K562 (cell line): ENCODE results near the gene RAP1GAP2. TPM values are rescaled to one million over a fixed set of nuclear protein-coding genes. Genes with fewer than 3 reads are reported as not detected.

Experiments
- CBX2 ChIP-seq: fragments of 200-600 bp; sonication (generic); IDR thresholded peaks from one replicate; pipeline ENCODE4 v1.6.1; 2012; ENCODE audit warnings: mild to moderate bottlenecking, low read length, inconsistent platforms; ENCODE audit not compliant: insufficient read depth, poor library complexity, severe bottlenecking
- CHD1 ChIP-seq: fragments of 200-600 bp; sonication (generic); IDR thresholded peaks from one replicate; pipeline ENCODE4 v1.6.1; 2012; ENCODE audit warnings: mild to moderate bottlenecking, moderate library complexity, low read length, inconsistent platforms
- CSDE1 ChIP-seq, 2 experiments: fragments of 450-650 bp; IDR thresholded peaks; 2 replicates each; pipeline ENCODE4 v1.6.1; 2016; ENCODE audit warnings: mild to moderate bottlenecking in 1 of 2
- EHMT2 ChIP-seq: fragments of 450-650 bp; IDR thresholded peaks from 2 replicates; pipeline ENCODE4 v1.6.1; 2018; ENCODE audit warnings: antibody characterized with exemption
- FIP1L1 ChIP-seq: fragments of 200-400 bp; formaldehyde crosslinking; IDR thresholded peaks from 2 replicates; pipeline ENCODE4 v1.6.1; 2018; ENCODE audit warnings: mild to moderate bottlenecking, low read depth, low read length; ENCODE audit not compliant: poor library complexity, severe bottlenecking
- FOXK1 ChIP-seq: sonication (generic); formaldehyde crosslinking; IDR thresholded peaks from 2 replicates; pipeline ENCODE4 v1.8.0; 2022; ENCODE audit warnings: missing genetic modification reagents, mild to moderate bottlenecking, borderline replicate concordance
- HCFC1 ChIP-seq: IDR thresholded peaks from 2 replicates; pipeline ENCODE4 v1.6.1; 2012; ENCODE audit warnings: low read depth, low read length, improper control_type of control experiment
- ILF3 ChIP-seq: fragments of 450-650 bp; IDR thresholded peaks from 2 replicates; pipeline ENCODE4 v1.6.1; 2018; ENCODE audit warnings: antibody characterized with exemption, mild to moderate bottlenecking, moderate library complexity, borderline replicate concordance
- KLF16 ChIP-seq: IDR thresholded peaks from 2 replicates; pipeline ENCODE4 v1.6.1; 2016; ENCODE audit warnings: antibody characterized with exemption
- MCM5 ChIP-seq: fragments of 450-650 bp; IDR thresholded peaks from 2 replicates; pipeline ENCODE4 v1.6.1; 2016; ENCODE audit warnings: low read depth
- MEF2A ChIP-seq: IDR thresholded peaks from 2 replicates; pipeline ENCODE4 v1.6.1; 2011; ENCODE audit warnings: low read depth, mild to moderate bottlenecking, low read length, moderate library complexity; ENCODE audit not compliant: control insufficient read depth
- MYNN ChIP-seq, 2 experiments: sonication (generic); formaldehyde crosslinking in 1 of 2; IDR thresholded peaks; 2 replicates each; pipeline versions ENCODE4 v1.5.0 to v1.6.1; 2016 to 2020; ENCODE audit warnings: antibody characterized with exemption in 1 of 2, missing genetic modification reagents in 1 of 2
- NR2C2 ChIP-seq, 2 experiments: fragments of 200-800 bp in 1 of 2; sonication (Bioruptor generic) in 1 of 2; sonication (generic) in 1 of 2; formaldehyde crosslinking in 1 of 2; IDR thresholded peaks; 2 replicates each; pipeline versions ENCODE4 v1.6.1 to v1.8.0; 2016 to 2022; ENCODE audit warnings: mild to moderate bottlenecking in 1 of 2, missing compliant biosample characterization in 1 of 2, missing genetic modification characterization in 1 of 2, missing genetic modification reagents in 1 of 2
- SMAD1 ChIP-seq: fragments of 150-350 bp; IDR thresholded peaks from 2 replicates; pipeline ENCODE4 v1.6.1; 2014; ENCODE audit warnings: low read length, low read depth; ENCODE audit not compliant: partially characterized antibody
- SMC3 ChIP-seq: conservative IDR thresholded peaks from 2 replicates; pipeline ENCODE4 v1.6.1; 2011; ENCODE audit warnings: low read depth, low read length, improper control_type of control experiment; ENCODE audit not compliant: insufficient read depth
- ZFP36 ChIP-seq: fragments of 150-350 bp; IDR thresholded peaks from 2 replicates; pipeline ENCODE4 v1.6.1; 2018; ENCODE audit warnings: low read length, low read depth; ENCODE audit not compliant: partially characterized antibody
- ZFPM2 ChIP-seq: fragments of 250-450 bp; sonication (Bioruptor Pico); IDR thresholded peaks from 2 replicates; pipeline ENCODE4 v1.5.1; 2022; ENCODE audit warnings: mild to moderate bottlenecking
- ZNF143 ChIP-seq: sonication (generic); formaldehyde crosslinking; IDR thresholded peaks from 2 replicates; pipeline ENCODE4 v1.9.0; 2022; ENCODE audit warnings: mild to moderate bottlenecking, missing genetic modification reagents
- ZNF436 ChIP-seq: fragments of 250-450, 450-650 bp; sonication (Bioruptor Pico); formaldehyde crosslinking; IDR thresholded peaks from 2 replicates; pipeline ENCODE4 v1.7.0; 2020; ENCODE audit warnings: mild to moderate bottlenecking
- ZNF445 ChIP-seq: fragments of 250-450 bp; sonication (Bioruptor Pico); IDR thresholded peaks from 2 replicates; pipeline ENCODE4 v1.4.0; 2020; ENCODE audit warnings: low read depth, mild to moderate bottlenecking, moderate library complexity
- ZNF512 ChIP-seq: IDR thresholded peaks from 2 replicates; pipeline ENCODE4 v1.6.1; 2016; ENCODE audit warnings: missing genetic modification characterization, missing compliant biosample characterization
- ZNF609 ChIP-seq: sonication (generic); formaldehyde crosslinking; IDR thresholded peaks from 2 replicates; pipeline ENCODE4 v1.8.1; 2023; ENCODE audit warnings: missing genetic modification reagents, mild to moderate bottlenecking, borderline replicate concordance
- polyA plus RNA-seq, 8 experiments: library from polyadenylated mRNA; depleted of rRNA in 4 of 8; stranded (reverse) in 5 of 8; unstranded in 3 of 8; fragments of >200 nt; fragmentation: Nextera tagmentation in 2 of 8; fragmentation: Illumina TruSeq in 1 of 8; extraction: Ambion mirVana in 2 of 8; extraction: Trizol in 1 of 8; gene quantifications; 2 replicates each; pipeline versions ENCODE4 v1.2.1 to v1.2.3, GENCODE V29; 2011 to 2014; ENCODE audit warnings: inconsistent platforms in 1 of 8, missing spikeins in 1 of 8
- total RNA-seq, 7 experiments: library from RNA; depleted of rRNA in 6 of 7; stranded (reverse); fragments of >200 nt in 6 of 7; fragmentation: Illumina TruSeq in 2 of 7; extraction: Trizol in 2 of 7; gene quantifications; 2 replicates each; pipeline versions ENCODE4 v1.2.1 to v1.2.3, GENCODE V29; 2011 to 2021; ENCODE audit warnings: low replicate concordance in 1 of 7

RAP1GAP2 gene
- total and polyA plus RNA-seq, 9 of the 15 experiments (the other 6 are each of a cell fraction or from before 2014, with no cell fraction given): 0.01 to 1.3 (median 0.42) TPM; not detected in 1

- TF ChIP-seq MEF2A (no peak), FOXK1 (peak; percentile 30; the same call in 1 of the 2 replicates), EHMT2 (no peak), ZFP36 (no peak), MCM5 (no peak), SMC3 (peak; percentile 44), FIP1L1 (no peak), ILF3 (no peak), SMAD1 (no peak), NR2C2 (CRISPR knock-in tag; IDR thresholded peaks at IDR 0.05) (no peak), NR2C2 (tag; IDR thresholded peaks at IDR 0.05) (no peak), ZNF609 (CRISPR knock-in tag) (no peak), ZNF143 (CRISPR knock-in tag) (no peak), ZNF436 (CRISPR knock-in tag) (no peak), HCFC1 (peak; percentile 6; the same call in 1 of the 2 replicates), ZNF445 (no peak), MYNN (IDR thresholded peaks at IDR 0.05) (0 out of 2 replicates have a peak, but pooled peaks have one; percentile 43), MYNN (CRISPR knock-in tag; IDR thresholded peaks at IDR 0.05) (no peak), KLF16 (peak; percentile 19; the same call in 1 of the 2 replicates), ZNF512 (tag) (no peak), ZFPM2 (no peak), CBX2 (no peak), CSDE1 (IDR thresholded peaks at IDR 0.05) (no peak), CHD1 (no peak)
These were observed 9.9 kb upstream of the RAP1GAP2 start (continued) for GRCh38 chr17:2786176-2786881.
